SH-SY5Y (cell line): Measurements from ENCODE around the gene TEX11.

Source experiments
- GATA2 ChIP-seq: IDR thresholded peaks from 2 replicates; pipeline ENCODE4 v1.6.1; 2011; ENCODE audit warnings: mild to moderate bottlenecking, low read depth, low read length
- GATA3 ChIP-seq: IDR thresholded peaks from 2 replicates; pipeline ENCODE4 v1.6.1; 2011; ENCODE audit warnings: low read depth, mild to moderate bottlenecking, low read length, moderate library complexity

GRCh38 chrX:70921709-70922352, 13.3 kb upstream of the TEX11 start:
- no peak for TF ChIP-seq GATA3
- no peak; the same call in 1 of the 2 replicates for TF ChIP-seq GATA2
